Muscle layer of duodenum (tissue), 2 donors: ENCODE data around the gene HBS1L.
"Not testable (repeated sequence)": the region's sequence is repeated elsewhere in the genome, so short reads cannot be mapped to it uniquely, and the experiment has no call there.

ENCODE experiments used
- H3K27ac ChIP-seq: one replicate; pipeline ENCODE4 v1.7.0; 2013; ENCODE audit warnings: mild to moderate bottlenecking, low read length
- H3K27me3 ChIP-seq: one replicate; pipeline ENCODE4 v1.7.0; 2013; ENCODE audit warnings: low read depth, mild to moderate bottlenecking, control low read depth, low read length
- H3K36me3 ChIP-seq, 2 donors: one replicate each; pipeline ENCODE4 v1.7.0; 2013; ENCODE audit warnings: low read length in 2 of 2, control low read depth in 1 of 2, mild to moderate bottlenecking in 1 of 2; ENCODE audit not compliant: insufficient read depth in 2 of 2, control insufficient read depth in 1 of 2
- H3K4me1 ChIP-seq, 2 donors: one replicate each; pipeline ENCODE4 v1.7.0; 2013; ENCODE audit warnings: low read length in 2 of 2, mild to moderate bottlenecking in 2 of 2, control low read depth in 1 of 2, moderate library complexity in 1 of 2; ENCODE audit not compliant: insufficient read depth in 2 of 2, control insufficient read depth in 1 of 2
- H3K4me3 ChIP-seq, 2 donors: one replicate each; pipeline ENCODE4 v1.7.0; 2013; ENCODE audit warnings: low read length in 2 of 2, low read depth in 1 of 2, mild to moderate bottlenecking in 1 of 2
- H3K9me3 ChIP-seq, 2 donors: one replicate each; pipeline ENCODE4 v1.7.0; 2013; ENCODE audit warnings: low read length in 2 of 2, control low read depth in 1 of 2, mild to moderate bottlenecking in 1 of 2; ENCODE audit not compliant: control insufficient read depth in 1 of 2
- donor health status: healthy.

The HBS1L gene

DNA sequence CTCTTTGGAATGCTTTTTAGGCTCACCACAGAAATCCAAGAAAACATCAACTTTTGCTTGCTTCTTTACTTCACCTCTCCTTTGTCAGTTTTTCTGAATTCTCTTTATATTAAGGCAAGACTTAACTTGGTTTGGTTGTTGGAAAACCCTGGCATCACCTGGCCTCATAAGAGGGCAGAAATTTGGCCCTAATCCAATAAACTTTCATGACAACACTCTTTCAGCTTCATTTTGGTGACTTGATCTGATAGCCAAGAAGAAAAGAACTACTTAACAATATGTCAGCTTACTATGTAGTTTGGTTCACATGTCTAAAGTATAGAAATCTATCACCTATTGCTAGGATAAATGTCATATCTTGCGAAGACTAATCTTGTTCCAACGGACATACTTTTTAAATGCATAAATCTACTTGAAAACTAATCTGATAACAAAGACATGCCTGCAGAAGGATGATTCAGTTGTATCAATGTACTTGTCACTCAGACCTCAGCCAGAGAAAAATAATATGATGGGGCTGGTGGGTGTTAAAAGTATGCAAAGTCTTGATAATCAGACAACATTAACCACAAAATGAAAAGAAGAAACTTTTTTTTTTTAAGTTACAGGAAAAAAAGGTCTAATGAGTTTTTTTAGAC is 19.3 kb upstream of the HBS1L start:
- Histone ChIP-seq H3K27me3 (no peaks in the 10 kb centered on the region), H3K4me3 (no peak overlapping the region), H3K4me1 (no peaks in the 10 kb centered on the region), H3K36me3 (no peaks in the 10 kb centered on the region), H3K9me3 (no peaks in the 10 kb centered on the region), H3K27ac (no peak overlapping the region)

DNA sequence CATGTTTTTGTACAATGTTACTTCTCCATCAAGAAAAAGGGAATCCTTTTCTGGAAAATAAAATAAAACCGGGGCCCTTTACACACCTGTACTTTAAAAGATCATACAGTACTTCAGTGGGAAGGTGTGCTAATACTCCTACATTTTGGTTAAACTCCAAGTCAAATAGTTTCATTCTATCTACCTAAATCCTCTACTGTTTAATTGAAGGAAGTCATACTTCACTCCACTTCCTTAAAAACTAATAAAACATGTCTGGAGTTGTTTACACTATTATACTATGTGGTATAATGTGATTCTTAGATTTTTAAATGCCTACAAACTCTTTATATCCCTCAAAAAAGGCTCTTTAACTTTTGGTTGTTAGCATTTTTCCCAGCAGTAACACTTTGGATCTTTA is 18.6 kb upstream of the HBS1L start:
- Histone ChIP-seq H3K9me3 (no peaks in the 10 kb centered on the region), H3K27me3 (no peaks in the 10 kb centered on the region), H3K36me3 (no peaks in the 10 kb centered on the region), H3K4me3 (no peak overlapping the region), H3K27ac (no peak overlapping the region), H3K4me1 (no peaks in the 10 kb centered on the region)

DNA sequence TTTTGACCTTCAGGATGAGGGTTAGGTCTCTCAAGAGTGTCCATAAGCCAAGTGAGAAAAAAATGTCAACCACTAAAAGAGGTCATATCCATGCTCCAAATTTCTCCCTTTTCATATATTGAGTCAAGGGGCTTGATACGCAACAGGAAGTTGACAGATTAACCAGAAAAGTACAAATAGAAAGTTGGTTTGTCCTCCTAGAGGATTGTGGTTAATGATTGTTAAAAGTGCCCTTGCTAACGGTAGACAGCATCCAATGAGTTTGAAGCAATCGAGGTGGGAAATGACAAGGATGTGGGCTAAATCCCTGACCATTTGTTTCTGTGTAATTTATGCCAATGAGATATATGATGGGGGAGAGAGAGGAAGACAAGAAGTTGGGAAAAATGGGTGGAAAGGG is 18.1 kb upstream of the HBS1L start:
- Histone ChIP-seq H3K36me3 (no peaks in the 10 kb centered on the region), H3K4me3 (no peak overlapping the region), H3K27me3 (no peaks in the 10 kb centered on the region), H3K27ac (no peak overlapping the region), H3K4me1 (no peaks in the 10 kb centered on the region), H3K9me3 (no peaks in the 10 kb centered on the region)

DNA sequence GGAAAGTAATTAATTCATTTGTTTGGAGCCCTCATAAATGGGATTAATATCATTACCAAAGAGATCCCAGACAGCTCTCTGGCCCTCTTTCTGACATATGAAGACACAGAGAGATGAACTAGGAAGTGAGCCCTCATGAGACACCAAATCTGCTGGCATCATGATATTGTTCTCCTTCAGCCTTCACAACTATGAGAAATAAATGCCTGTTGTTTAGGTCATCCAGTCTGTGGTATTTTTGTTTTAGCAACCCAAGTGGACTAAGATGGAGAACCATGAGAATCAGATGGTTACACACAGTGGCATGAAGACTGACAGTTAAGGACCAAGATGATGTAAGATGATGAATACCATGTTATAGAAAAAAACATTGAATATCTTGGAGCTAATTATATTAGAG is 16.9 kb upstream of the HBS1L start:
- no peak overlapping the region for H3K27ac ChIP-seq
- H3K27me3 ChIP-seq: no peaks in the 10 kb centered on the region
- H3K4me3 ChIP-seq: no peak overlapping the region
- H3K36me3 ChIP-seq: no peaks in the 10 kb centered on the region
- H3K4me1 ChIP-seq: no peaks in the 10 kb centered on the region
- H3K9me3 ChIP-seq: no peaks in the 10 kb centered on the region

DNA sequence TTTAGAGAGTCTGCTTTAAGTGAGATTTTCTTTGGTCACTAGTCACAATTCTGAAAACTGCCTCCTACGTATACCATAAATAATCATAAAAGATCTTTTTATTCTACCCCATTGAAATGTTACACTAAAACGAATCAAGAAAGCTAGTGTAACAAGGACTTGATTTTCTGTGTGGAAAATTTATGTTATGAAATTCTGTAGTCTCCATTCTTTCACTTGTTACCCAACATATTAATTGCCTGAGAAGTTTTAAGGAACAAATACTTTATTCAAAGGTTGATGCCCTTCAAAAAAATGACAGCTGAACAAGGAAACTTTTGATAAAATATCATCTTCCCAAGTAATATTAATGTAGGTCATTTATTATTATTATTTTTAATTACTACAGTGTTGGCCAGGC is 13.3 kb upstream of the HBS1L start:
- H3K27me3 ChIP-seq: no peaks in the 10 kb centered on the region
- no peaks in the 10 kb centered on the region for H3K9me3 ChIP-seq
- H3K4me1 ChIP-seq: no peaks in the 10 kb centered on the region
- no peaks in the 10 kb centered on the region for H3K36me3 ChIP-seq
- no peak overlapping the region for H3K4me3 ChIP-seq
- no peak overlapping the region for H3K27ac ChIP-seq

DNA sequence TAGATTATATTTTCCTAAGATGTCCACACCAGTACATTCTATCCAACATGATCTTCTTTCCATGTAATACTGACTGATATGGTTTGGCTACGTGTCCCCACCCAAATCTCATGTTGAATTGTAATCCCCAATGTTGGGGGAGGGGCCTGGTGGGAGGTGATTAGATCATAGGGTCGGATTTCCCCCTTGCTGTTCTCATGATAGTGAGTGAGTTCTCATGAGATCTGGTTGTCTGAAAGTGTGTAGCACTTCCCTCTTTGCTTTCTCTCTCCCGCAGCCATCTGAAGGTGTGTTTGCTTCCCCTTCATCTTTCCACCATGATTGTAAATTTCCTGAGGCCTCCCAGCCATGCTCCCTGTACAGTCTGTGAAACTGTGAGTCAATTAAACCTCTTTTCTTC is 12.2 kb upstream of the HBS1L start:
- no peaks in the 10 kb centered on the region for H3K9me3 ChIP-seq
- no peaks in the 10 kb centered on the region for H3K36me3 ChIP-seq
- no peak overlapping the region for H3K27ac ChIP-seq
- H3K4me3 ChIP-seq: no peak overlapping the region
- no peaks in the 10 kb centered on the region for H3K4me1 ChIP-seq
- no peaks in the 10 kb centered on the region for H3K27me3 ChIP-seq

DNA sequence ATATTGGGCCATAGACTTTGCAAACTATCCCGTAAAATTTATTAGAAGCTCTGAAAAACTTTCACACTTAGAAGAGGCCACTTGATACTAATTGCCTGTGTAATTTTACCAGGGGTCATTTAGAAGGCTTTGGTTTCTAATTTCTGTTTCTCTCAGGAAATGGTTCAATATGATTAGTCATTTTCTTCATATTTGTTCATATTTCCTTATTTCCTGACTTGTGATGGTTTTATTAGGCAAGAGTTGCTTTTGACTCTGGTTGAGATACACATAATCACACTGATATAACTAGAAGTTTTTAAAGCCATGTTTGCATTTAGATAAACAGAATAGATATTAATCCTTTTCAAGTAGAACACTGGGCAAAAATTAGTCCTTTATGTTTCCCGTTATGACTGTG is 11.8 kb upstream of the HBS1L start:
- Histone ChIP-seq H3K27ac (no peak overlapping the region), H3K36me3 (no peaks in the 10 kb centered on the region), H3K4me3 (no peak overlapping the region), H3K9me3 (no peaks in the 10 kb centered on the region), H3K27me3 (no peaks in the 10 kb centered on the region), H3K4me1 (no peaks in the 10 kb centered on the region)

DNA sequence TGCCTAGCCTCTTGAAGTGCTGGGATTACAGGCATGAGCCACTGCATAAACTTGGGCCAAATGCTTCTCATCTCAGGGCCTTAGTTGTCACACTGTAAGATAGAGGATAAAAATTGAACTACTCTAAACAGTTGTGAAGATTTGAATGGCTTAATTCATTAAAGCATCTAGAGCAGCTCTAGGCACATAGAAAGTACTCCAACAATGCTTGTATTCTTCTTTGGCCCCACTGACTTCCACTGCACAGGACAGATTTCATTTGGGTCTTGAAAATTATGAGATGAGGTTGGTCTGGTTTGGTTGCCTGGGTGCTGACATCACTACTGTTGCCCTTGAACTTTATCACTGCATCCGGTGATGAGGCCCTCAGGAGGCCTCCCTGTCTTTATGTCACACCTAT is 10.0 kb upstream of the HBS1L start:
- H3K4me1 ChIP-seq: no peaks in the 10 kb centered on the region
- no peaks in the 10 kb centered on the region for H3K27me3 ChIP-seq
- H3K27ac ChIP-seq: no peak overlapping the region
- no peaks in the 10 kb centered on the region for H3K36me3 ChIP-seq
- H3K9me3 ChIP-seq: no peaks in the 10 kb centered on the region
- no peak overlapping the region for H3K4me3 ChIP-seq

DNA sequence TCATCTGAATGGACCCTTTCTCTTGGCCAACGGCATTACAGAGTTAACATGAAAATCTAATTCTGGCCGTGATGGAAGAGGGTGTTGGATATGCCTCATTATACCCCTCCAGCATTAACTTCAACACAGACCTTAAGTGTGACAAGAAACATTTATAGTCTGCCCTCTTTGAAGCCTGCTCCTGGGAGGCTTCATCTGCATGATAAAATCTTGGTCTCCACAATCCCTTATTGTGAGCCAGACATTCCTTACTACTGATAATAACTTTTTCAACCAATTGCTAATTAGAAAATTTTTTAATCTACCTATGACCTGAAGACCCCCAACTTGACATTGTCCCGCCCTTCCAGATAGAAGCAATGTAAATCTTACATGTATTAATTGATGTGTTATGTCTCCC is 9.3 kb upstream of the HBS1L start:
- no peaks in the 10 kb centered on the region for H3K4me1 ChIP-seq
- no peaks in the 10 kb centered on the region for H3K36me3 ChIP-seq
- H3K27me3 ChIP-seq: no peaks in the 10 kb centered on the region
- no peak overlapping the region for H3K27ac ChIP-seq
- no peak overlapping the region for H3K4me3 ChIP-seq
- H3K9me3 ChIP-seq: no peaks in the 10 kb centered on the region

DNA sequence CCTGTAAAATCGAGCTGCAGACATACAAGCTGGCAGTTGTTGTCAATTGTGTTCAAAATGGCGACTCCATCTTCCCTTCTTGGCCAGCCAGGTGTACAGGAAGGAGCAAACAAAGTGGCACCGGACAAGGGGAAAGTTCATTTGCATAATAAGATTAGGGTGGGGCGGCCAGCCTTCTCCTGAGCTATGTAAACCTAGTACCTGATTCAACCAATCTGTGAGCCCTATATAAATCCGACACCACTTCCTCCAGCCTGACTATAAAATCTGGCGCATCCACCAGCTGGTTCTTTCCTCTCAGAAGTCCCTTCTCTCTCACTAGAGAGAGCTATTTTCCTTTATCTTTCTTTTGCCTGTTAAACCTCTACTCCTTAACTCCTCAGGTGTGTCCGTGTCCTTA is 8.1 kb upstream of the HBS1L start:
- H3K9me3 ChIP-seq: no peaks in the 10 kb centered on the region
- H3K36me3 ChIP-seq: no peaks in the 10 kb centered on the region
- H3K27ac ChIP-seq: no peak overlapping the region
- no peak overlapping the region for H3K4me3 ChIP-seq
- H3K27me3 ChIP-seq: no peaks in the 10 kb centered on the region
- H3K4me1 ChIP-seq: no peaks in the 10 kb centered on the region

DNA sequence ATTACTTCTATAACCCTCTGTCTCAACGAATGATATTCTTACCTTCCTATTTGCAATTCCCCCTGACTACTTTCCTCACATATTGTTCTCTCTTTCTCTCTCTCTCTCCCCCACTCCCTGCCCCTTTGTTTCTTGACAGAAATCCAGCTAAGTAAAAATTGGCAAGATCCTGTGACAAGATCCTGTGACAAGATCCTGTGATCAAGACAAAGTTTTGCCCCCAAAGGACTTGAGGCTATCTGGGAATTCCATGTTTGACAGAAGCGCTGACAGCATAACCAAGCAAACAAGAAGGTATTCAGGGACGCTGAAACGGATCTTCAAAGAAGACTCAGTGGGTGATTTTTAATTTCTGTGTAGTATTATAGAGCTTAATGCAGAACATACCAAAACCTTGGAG is 5.5 kb upstream of the HBS1L start:
- Histone ChIP-seq H3K27ac (no peak overlapping the region), H3K36me3 (no peaks in the 10 kb centered on the region), H3K9me3 (no peaks in the 10 kb centered on the region), H3K4me1 (peaks cover 0 to 3% of the 10 kb centered on the region in 2 donors), H3K27me3 (no peaks in the 10 kb centered on the region), H3K4me3 (no peak overlapping the region)

DNA sequence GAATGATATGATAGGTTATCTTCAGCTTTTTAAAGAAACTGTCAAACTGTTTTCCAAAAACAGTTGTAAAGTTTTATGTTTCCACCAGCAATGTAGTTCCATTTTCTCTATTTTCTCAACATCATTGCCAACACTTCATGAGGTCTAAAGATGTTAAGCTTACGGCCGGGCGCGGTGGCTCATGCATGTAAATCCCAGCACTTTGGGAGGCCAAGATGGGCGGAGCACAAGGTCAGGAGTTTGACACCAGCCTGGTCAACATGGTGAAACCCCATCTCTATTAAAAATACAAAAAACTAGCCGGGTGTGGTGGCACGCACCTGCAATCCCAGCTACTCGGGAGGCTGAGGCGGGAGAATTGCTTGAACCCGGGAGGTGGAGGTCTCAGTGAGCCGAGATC is 3.7 kb upstream of the HBS1L start:
- H3K4me3 ChIP-seq, H3K27me3 ChIP-seq, H3K36me3 ChIP-seq, H3K27ac ChIP-seq, H3K9me3 ChIP-seq: not testable (repeated sequence)
- peaks cover 4 to 11% of the 10 kb centered on the region in 2 donors for H3K4me1 ChIP-seq
